HEK293T (cell line): ENCODE data around the gene MICALL2.

Experiments
- ARNT ChIP-seq: fragments of 450-650 bp; IDR thresholded peaks from 2 replicates; pipeline ENCODE4 v1.6.1; 2017; ENCODE audit warnings: mild to moderate bottlenecking
- BHLHE40 ChIP-seq: fragments of 450-650 bp; IDR thresholded peaks from 2 replicates; pipeline ENCODE4 v1.6.1; 2016; ENCODE audit warnings: mild to moderate bottlenecking, moderate library complexity, borderline replicate concordance
- CTBP1 ChIP-seq: fragments of 450-650 bp; IDR thresholded peaks from 2 replicates; pipeline ENCODE4 v1.6.1; 2016; ENCODE audit warnings: borderline replicate concordance
- FOXK2 ChIP-seq: fragments of 450-650 bp; IDR thresholded peaks from 2 replicates; pipeline ENCODE4 v1.6.1; 2016; ENCODE audit warnings: mild to moderate bottlenecking
- FOXM1 ChIP-seq: fragments of 450-650 bp; IDR thresholded peaks from 2 replicates; pipeline ENCODE4 v1.6.1; 2017; ENCODE audit warnings: mild to moderate bottlenecking, borderline replicate concordance
- SP1 ChIP-seq: fragments of 450-650 bp; IDR thresholded peaks from 2 replicates; pipeline ENCODE4 v1.6.1; 2017
- SUZ12 ChIP-seq: fragments of 450-650 bp; IDR thresholded peaks from 2 replicates; pipeline ENCODE4 v1.6.1; 2016; ENCODE audit warnings: mild to moderate bottlenecking
- ZNF384 ChIP-seq: fragments of 450-650 bp; IDR thresholded peaks from 2 replicates; pipeline ENCODE4 v1.6.1; 2016

DNA sequence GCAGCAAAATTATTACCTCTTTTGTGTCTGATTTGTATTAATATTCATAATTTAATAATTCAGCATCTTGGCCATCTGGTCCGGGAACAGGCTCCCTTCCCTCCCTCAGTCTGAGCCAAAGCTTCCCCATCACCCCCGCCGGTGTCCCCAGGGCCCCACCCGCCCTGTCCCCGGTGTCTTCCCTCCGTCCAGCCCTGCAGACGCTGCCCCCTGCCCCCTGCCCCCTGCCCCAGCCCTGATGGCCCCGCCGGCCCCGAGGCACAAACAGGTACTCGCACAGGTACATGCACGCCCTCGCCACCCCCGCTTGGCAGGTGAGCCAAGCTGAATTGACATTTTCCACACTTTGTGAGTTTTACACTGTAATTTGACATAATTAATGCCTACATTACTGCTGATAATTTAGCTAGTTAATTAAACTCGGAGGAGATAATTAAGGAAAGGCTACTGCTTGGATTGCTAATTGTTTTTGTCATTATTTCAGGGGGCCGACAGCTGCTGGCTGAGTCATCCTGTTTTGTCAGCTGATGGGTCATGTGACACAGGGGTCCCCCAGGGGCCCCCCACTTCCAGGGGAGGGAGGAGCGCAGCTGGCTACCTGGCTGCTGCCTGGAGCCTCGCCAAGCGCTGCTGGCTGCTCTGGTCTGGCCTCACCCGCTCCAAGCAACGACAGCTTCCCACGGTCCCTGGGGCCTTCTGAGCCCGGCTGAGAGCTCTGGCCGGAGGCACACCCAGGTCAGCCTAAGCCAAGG is 36.6 kb downstream of the MICALL2 start:
- no peak for TF ChIP-seq FOXK2
- no peak for TF ChIP-seq SUZ12
- TF ChIP-seq BHLHE40 = no peak
- TF ChIP-seq ZNF384 = no peak
- no peak for TF ChIP-seq ARNT
- TF ChIP-seq SP1 = no peak
- no peak for TF ChIP-seq FOXM1
- TF ChIP-seq CTBP1 = no peak
